Adipose tissue (tissue), 3 donors: ENCODE results near the gene GNPDA1. TPM values are rescaled to one million over a fixed set of nuclear protein-coding genes. Genes with fewer than 3 reads are reported as not detected.

Experiments
- H3K27ac ChIP-seq: one replicate; pipeline ENCODE4 v1.5.1; 2013; ENCODE audit warnings: low read depth, low read length
- WGBS, 3 donors: extraction: QIAGEN DNeasy Blood & Tissue Kit; methylation state at CpG; one replicate each; pipeline ENCODE4 v1.1.7; 2013; 5-methylcytosine and 5-hydroxymethylcytosine counted together
- polyA plus RNA-seq, 3 donors: library from polyadenylated mRNA; stranded (reverse); fragments of 200-250 nt; gene quantifications; one replicate each; pipeline ENCODE4 v1.2.3, GENCODE V29; 2013
- donor health status: healthy with polysubstance abuse.
- donor health status: Bipolar disorder and iron deficiency.
- donor health status: healthy.

Gene GNPDA1
- polyA plus RNA-seq, 3 donors = 6.4 to 36.1 (median 10.3) TPM

- H3K27ac ChIP-seq = no peak overlapping the region
- WGBS, 3 donors = 77 to 89% (median 82%) methylated on average over 4 of the region's 4 CpGs
Measured at GRCh38 chr5:141966275-141966962, 46.4 kb downstream of the GNPDA1 start.

DNA sequence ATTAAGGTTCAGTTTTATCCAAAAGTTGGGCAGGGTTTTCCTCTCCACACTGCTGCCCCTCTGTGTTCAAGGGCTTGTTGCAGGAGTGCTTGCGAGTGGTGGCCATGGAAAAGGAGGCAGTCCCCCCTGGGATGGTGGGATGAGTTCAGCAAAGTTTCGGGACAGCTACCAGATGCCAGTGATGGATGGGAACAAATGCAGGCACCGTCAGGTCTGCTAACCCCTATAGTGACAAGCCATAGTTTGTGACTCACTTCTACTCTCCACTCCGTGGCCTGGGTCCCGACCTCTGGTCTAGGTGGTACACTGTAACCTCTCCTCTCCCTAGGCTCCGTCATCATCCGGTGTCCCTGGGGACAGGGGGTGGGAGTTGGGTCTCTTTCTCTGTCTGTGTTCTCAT, 47.8 kb downstream of the GNPDA1 start:
- 71 to 80% (median 76%) methylated on average over 6 to 7 of the region's 7 CpGs for WGBS, 3 donors
- H3K27ac ChIP-seq = no peak overlapping the region

DNA sequence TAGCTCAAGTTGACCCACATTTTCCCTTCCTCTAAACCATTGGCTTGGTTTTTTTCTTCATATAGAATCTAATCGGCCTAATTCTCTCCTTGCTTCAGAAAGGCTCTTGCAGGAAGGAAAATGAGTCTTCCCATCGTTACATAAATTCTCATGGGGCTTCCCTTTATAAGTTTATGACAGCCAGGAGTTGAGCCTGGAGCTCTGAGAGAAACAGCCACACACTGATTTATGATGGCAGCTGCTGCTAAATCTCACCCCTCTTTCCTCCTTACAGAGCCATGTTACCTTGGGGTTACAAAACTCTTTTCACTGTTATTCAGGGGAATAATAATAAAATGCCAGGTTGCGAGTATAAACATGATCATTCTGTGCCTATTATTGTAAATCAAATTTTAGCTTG, 49.1 kb downstream of the GNPDA1 start:
- WGBS, 3 donors = 39 to 50% (median 42%) methylated on average over 3 of the region's 3 CpGs
- H3K27ac ChIP-seq = no peak overlapping the region

GRCh38 chr5:141961466-141961865, 51.4 kb downstream of the GNPDA1 start:
- 88 to 93% (median 91%) methylated on average over 3 of the region's 3 CpGs for WGBS, 3 donors
- no peak overlapping the region for H3K27ac ChIP-seq

DNA sequence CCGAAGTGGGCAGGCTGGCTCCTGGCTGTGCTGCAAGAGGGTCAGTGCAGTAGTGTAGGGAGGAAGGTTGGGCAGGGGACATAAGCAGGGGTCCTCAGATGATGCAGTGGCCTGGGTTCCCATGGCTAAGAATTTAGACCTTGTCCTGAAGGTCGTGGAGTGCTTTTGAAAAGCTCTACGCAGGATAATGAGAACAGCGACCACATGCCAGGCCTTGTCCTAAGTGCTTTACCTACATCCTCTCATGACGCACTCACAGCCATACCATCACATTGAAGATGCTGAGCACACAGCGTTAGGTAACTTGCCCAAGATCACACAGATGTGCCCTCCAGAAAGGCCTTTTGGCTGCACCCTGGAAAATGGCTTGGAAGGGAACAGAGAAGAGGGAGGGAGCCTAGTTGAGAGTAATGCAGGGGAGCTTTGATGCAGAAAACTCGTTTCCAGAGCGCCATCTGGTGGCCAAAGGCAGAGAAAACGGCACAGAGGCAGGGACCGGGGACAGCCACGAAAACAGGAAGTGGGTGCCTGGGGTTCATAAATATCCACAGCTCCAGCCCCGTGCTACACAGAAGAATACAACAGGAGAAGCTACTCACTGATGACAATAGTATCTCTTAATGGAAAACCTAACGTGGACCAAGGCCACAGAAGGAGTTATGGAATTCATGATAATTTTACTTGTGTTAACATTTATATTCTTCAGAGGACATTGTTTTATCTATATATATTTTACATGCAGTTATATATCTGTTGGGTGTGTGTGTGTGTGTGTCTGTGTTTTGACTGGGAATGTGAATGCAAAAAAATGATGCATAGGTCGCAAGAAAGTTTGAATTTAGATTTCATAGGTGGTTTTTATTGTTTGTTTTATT, 52.1 kb downstream of the GNPDA1 start:
- no peak overlapping the region for H3K27ac ChIP-seq
- 26 to 30% (median 30%) methylated on average over 14 of the region's 14 CpGs for WGBS, 3 donors

DNA sequence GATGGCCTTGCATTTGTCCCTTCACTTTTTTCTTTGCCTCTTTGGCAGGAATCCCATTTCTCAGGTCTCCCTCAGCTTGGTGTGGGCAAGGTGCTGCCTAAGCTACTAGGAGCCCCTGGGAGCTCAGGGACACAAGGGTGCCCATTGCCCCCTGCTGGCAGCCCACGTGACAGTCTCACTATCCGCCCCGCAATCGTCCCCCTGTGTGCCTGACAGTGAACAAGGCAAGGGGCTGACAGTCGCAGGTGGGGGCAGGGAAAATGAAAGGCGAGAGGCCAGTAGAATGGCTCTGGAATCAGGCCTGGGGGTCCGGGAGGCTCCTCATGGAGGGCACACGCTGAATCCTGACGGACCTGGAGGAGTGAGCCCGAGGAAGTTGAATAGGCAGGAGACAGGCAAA, 52.8 kb downstream of the GNPDA1 start:
- no peak overlapping the region for H3K27ac ChIP-seq
- WGBS, 3 donors = 59 to 67% (median 61%) methylated on average over 10 of the region's 10 CpGs

- 39 to 73% (median 43%) methylated on average over 8 of the region's 8 CpGs for WGBS, 3 donors
- no peak overlapping the region for H3K27ac ChIP-seq
Measured at GRCh38 chr5:141958546-141959172, 54.2 kb downstream of the GNPDA1 start.

DNA sequence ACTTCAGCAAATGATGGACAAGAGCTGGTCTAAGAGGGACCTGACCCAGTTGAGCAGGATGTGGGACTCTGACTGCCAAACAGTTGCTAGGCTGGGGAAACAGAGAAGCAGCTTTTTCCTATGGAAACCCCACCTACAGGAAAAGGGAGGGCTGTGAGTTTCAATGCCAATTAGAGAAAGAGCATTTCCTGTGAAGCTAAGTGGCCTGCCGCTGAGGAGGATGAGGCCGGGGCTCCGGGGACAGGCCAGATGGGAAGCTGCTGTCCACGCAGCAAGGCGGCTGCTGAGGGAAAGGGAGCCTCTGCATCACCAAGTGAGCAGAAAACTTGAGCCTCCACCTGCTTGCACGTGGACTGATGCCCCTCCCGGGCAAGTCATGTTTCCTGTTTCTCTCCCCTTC, 54.7 kb downstream of the GNPDA1 start, which contains the start of gene PCDH12:
TSS of gene PCDH12 (minus strand) at position 90 of the 400 bp plus-strand sequence. CDS start 351 bp downstream, outside the sequence.
- WGBS, 3 donors = 9 to 54% (median 11%) methylated on average over 7 of the region's 7 CpGs
- H3K27ac ChIP-seq = no peak within 1 kb of the TSS

DNA sequence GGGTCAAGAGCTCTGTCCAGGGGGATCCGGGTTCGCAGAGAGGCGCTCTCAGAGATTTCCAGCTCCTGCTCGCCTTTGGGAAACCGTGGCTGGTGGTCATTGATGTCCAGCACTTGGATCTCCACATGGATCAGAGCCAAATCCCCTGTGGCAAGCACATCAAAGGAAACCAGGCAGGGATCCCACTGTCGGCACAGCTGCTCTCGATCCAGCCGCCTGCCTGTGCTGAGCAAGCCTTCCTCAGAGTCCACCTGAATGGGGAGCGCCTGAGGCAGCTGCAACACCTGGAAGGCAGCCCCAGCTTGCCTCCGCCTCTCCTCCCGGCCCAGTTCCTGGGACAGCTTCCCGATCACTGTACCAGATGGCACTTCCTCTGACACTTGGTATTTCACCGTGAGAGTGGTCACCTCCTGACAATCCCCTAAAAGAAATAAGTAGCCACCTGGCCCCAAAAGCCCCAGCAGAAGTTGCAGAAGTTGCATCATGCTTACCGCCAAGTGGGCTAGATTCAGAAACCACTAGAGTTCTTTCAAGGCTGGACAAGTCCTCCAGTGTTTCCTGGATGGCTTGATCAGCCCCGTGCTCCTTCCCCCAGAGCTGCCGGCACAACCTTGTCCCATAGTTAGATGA, 55.3 kb downstream of the GNPDA1 start:
- 47 to 63% (median 55%) methylated on average over 16 of the region's 16 CpGs for WGBS, 3 donors
- no peak overlapping the region for H3K27ac ChIP-seq

DNA sequence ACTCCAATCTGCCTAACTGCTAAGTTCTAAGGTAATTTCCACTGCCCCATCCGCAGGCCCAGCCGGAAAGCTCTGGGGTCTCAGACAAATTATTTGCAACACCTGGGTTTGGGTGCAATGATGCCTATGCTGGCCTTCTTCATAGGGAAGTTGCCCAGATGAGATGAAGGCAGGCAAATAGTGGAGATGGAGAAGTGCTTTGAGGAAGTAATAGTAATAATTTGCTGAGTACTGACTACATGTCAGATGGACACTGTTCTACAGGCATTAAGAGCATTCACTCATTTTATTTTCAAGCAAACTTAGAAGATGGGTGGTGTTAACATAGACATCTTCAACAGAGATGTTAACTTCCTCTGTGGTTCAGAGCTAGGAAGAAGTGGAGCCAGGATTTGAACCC, 58.6 kb downstream of the GNPDA1 start:
- H3K27ac ChIP-seq = no peak overlapping the region
- WGBS, 3 donors = 55 to 96% (median 62%) methylated on average over 2 of the region's 2 CpGs

- WGBS, 3 donors = 48 to 84% (median 72%) methylated on average over 2 of the region's 2 CpGs
- no peak overlapping the region for H3K27ac ChIP-seq
Measured at GRCh38 chr5:141952020-141952419, 60.8 kb downstream of the GNPDA1 start.

GRCh38 chr5:141951332-141951781, 61.5 kb downstream of the GNPDA1 start:
- no peak overlapping the region for H3K27ac ChIP-seq
- WGBS, 3 donors = 34 to 49% (median 41%) methylated on average over 9 of the region's 9 CpGs

Other genes with a start within 250 kb of the GNPDA1 start
- 10 to 100 TPM; 13.7 to 26.7 (median 17.4) TPM for gene PCDH1, start 134.6 kb downstream of the GNPDA1 start, polyA plus RNA-seq
- 10 to 100 TPM; 29.9 to 47.0 (median 35.0) TPM for gene DELE1, start 89.2 kb downstream of the GNPDA1 start, polyA plus RNA-seq
- gene PCDH12, start 54.8 kb downstream of the GNPDA1 start, polyA plus RNA-seq = 1 to 10 TPM in 2 of 3 donors, under 1 TPM in 1; 0.89 to 5.0 (median 2.7) TPM
- gene RNF14, start 43.9 kb downstream of the GNPDA1 start, polyA plus RNA-seq = 10 to 100 TPM; 17.8 to 35.5 (median 25.9) TPM
- gene NDFIP1, start 95.8 kb upstream of the GNPDA1 start, polyA plus RNA-seq = 10 to 100 TPM; 36.8 to 50.8 (median 38.6) TPM